Erythroblast (primary cell): ENCODE data around the gene GPR176.

ENCODE experiments used
- GATA1 ChIP-seq: IDR thresholded peaks from 2 replicates; pipeline ENCODE4 v1.6.1; 2011; ENCODE audit warnings: low read depth, mild to moderate bottlenecking, control low read depth, low read length, moderate library complexity
- POLR2A ChIP-seq: IDR thresholded peaks from 2 replicates; pipeline ENCODE4 v1.6.1; 2011; ENCODE audit warnings: mild to moderate bottlenecking, low read length

GRCh38 chr15:39792844-39793335 lies 127.2 kb downstream of the GPR176 start:
- TF ChIP-seq POLR2A (no peak), GATA1 (no peak)
